HPDE6-E6E7 (cell line): ENCODE measurements around the gene DOLK.

Source experiments
- DNase-seq: peaks from one replicate; pipeline ENCODE4 v3.0.0; 2011; ENCODE audit warnings: missing footprints; ENCODE audit errors: extremely low spot score

DOLK gene

DNA sequence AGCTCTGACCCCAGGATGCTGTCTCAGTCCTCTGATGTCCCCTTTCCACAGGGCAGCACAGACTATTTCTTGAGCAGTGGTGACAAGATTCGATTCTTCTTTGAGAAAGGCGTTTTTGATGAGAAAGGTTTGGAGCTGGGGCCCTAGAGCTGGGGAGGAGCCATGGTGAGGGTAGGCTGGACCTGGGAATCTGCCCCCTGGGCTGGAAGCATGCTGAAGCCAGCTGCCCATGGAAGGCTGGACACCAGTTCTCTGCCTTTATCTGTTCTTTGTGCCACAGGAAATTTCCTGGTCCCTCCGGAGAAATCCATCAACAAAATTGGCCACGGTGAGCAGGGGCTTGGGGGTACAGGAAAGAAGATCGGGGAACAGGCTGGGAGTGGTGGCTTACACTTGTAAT is 13.7 kb downstream of the DOLK start:
- DNase-seq: no peak

DNA sequence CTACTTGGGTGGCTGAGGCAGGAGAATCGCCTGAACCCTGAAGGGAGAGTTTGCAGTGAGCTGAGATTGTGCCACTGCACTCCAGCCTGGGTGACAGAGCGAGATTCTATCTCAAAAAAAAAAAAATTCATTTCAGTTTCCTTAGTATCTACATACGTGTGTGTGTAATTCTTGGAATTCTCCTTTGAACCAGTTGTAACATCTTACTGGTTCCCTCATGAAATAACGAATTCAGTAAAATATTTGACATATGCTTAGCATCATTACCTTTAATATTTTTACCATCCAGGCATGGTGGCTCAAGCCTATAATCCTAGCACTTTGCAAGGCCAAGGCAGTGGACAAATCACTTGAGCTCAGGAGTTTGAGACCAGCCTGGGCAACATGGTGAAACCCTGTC is 17.8 kb downstream of the DOLK start:
- no peak for DNase-seq

DNA sequence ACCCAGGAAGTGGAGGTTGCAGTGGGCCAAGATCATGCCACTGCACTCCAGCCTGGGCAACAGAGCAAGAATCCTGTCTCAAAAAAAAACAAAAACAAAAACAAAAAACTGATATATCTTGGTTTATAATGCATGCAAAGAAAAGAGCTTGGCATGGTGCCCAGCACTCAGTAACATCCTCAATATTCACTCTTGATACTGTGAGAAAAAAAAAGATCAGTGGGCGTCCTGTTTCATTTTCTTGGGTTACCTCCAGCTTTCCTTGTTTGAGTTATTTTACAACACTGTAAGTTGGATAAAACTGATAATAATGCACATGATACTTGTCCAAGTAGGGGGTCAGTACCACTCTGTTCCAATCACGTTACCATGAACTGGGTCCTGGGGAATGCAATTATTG is 18.8 kb downstream of the DOLK start:
- no peak for DNase-seq

DNA sequence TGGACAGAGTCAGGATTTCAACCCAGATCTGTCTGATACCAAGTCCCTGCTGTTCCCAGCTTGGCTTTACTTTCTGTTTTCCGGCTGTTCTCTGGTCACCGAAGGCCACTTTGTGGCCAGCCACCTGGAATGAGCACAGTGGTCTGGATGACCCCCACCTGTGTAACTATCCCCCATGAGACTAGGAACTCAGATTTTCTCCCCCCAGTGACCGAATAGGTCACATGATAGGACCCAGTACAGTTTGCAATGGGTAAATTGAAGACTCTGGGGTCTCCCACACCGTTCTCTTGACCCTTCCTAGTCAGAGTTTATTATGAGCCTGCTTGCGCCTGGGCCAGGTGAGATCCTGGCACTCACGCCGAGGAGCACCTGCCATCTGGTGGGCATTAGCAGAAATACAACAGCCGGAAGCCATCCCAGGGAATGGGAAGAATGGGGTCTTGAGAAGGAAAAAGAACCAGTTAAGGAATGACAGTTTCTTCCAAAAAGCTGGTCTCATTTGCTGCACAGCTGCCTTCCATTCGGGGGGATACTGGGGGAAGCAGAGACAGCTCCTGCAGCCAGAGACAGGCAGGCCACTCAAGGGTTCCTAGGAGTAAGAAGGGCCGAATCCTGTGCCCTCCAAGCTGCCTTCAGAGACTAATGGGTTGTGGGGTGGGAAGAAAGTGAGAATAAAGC is 19.5 kb downstream of the DOLK start:
- DNase-seq: peak; percentile 63

DNA sequence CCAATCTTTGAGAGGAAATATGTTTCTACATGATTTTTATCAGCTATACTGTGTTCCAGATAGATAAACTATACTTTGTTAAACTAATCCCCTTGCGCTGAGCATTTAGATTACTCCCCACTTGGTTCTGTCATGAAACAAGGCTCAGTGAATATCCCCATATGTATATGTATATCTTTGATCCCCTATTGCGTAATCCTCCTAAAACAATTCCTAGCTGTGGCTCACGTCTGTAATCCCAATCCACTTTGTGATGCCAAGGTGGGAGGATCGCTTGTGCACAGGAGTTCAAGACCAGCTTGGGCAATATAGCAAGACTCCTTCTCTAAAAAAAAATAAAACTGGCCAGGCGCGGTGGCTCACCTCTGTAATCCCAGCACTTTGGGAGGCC is 23.9 kb downstream of the DOLK start:
- DNase-seq: no peak

DNA sequence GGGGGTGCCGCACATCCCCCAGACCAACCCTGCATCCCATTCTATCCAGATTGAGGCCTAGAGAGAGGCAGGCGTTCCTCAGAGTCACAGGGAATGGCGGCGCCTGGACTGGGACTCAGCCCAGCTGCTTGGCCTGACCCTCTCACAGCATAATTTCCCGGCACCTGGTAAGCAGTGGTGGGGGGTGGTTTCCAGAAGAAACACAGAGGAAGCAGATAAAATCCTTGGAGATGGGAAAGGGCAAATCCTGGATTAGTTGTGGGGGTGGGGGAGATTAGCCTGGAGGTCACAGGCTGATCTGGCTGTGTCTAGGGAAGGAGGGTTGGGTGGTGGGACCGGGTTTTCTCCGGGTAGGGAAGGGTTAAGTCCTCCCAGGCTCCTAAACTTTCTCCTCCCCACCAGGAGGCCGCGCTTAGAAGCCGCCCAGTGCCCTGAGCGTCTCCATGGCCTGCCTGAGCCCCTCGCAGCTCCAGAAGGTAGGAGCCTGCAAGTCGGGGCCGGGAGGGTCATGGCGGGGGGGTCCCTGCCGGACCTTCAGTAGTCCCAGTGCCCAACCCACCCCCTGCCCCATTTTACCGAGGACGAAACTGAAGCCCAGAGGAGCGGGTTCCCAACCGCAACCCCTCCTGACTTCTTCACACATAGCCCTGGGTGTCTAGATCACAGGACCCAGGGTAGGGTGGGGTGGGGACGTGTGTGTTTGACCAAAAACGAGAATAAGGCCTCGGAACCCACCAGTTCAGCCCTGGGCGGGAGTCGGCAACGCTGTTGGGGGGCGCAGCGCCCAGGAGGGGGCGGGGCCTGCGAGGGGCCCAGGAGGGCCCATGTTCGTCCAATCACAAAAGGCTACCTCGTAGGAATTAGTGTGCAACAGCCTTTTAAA is 25.3 kb downstream of the DOLK start:
- no peak for DNase-seq

DNA sequence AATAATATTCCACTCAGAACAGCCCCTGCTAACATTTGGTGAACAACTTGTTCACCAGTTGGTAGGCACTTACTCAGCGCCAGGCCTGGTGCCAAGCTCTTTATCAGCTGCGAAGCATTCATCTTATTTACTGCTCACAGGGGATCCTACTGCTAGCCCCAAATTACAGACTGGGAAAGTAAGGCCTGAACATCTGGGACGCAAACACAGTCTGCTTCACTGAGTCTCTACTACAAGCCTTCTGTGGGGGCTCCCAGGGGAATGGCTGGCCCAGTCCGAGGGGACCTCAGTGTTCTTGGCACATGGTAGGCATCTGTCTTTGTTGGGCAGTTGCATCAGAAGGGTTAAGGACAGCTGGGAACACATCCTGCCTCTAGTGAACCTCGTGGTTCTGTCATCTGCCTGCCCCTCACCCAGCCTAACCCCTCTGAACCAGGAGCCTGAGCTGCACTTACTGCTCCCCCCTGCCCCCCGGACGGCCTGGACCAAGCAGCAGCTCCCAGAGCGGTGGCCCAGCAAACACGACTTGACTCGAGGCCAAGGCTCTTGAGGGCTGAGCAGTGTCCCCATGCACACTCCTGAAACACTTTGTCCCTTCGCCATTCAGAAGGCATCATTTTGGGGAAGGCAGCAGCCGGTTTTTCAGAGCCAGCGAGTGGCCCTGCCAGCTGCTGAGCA is 26.9 kb downstream of the DOLK start, which contains the start of gene PHYHD1:
Gene PHYHD1, plus strand, starts transcription at position 602 of the 678 bp plus-strand sequence. CDS start 1,342 bp downstream, outside the sequence.
- no peak for DNase-seq

DNA sequence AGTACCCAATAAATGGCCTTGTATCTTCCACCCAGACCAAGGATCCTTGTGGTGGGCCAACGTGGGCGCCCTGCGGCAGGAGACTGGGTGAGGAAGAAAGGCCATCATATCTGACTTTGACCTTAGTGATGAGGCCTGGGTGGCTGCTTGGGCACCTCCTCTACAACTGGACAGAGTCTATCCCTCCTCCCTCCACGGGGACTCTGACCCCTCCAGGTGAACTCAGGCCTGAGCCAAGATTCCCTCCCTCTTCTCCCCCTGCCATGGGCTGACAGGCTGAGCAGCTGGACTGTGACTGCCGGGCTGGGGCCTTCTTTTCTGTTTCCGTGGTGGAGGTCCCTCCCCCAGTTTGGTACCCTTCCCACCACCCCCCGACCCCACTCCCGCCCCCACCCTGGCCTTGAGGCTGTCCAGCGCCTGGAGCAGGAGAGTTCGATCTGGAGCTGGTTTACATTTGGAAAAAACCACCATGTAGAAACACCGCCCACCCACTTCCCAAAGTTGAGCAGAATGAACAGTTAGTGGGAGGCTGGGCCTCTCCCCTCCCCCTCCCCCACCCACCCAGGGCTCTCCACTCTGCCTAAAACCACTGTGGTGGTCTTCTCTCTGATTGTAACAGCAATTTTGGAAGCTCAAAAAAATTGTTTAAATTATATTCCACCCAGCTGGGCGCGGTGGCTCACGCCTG is 27.9 kb downstream of the DOLK start:
- DNase-seq: no peak

DNA sequence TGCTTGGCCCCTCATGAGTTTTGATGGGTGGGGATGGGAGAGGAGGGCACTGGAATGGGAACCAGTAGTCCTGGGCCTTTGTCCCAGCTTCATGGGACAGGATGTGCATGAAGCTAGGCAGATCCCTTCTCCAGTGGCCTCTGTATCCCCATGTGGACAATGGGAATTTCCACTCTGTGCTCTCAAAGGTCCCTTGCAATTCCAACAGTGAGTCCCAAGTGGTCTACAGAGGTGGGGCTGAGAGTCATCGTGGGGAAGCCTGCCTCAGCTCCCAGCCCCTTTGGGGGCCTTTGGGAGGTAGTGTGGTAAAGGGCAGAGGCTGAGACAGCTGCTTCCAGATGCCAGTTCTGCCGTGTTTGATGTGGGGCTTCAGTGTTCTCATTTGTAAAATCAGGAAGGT is 28.5 kb downstream of the DOLK start:
- DNase-seq: no peak

DNA sequence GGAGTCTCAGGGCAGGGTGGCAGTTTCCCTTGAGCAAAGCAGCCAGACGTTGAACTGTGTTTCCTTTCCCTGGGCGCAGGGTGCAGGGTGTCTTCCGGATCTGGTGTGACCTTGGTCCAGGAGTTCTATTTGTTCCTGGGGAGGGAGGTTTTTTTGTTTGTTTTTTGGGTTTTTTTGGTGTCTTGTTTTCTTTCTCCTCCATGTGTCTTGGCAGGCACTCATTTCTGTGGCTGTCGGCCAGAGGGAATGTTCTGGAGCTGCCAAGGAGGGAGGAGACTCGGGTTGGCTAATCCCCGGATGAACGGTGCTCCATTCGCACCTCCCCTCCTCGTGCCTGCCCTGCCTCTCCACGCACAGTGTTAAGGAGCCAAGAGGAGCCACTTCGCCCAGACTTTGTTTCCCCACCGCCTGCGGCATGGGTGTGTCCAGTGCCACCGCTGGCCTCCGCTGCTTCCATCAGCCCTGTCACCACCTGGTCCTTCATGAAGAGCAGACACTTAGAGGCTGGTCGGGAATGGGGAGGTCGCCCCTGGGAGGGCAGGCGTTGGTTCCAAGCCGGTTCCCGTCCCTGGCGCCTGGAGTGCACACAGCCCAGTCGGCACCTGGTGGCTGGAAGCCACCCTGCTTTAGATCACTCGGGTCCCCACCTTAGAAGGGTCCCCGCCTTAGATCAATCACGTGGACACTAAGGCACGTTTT is 30.1 kb downstream of the DOLK start:
- no peak for DNase-seq

DNA sequence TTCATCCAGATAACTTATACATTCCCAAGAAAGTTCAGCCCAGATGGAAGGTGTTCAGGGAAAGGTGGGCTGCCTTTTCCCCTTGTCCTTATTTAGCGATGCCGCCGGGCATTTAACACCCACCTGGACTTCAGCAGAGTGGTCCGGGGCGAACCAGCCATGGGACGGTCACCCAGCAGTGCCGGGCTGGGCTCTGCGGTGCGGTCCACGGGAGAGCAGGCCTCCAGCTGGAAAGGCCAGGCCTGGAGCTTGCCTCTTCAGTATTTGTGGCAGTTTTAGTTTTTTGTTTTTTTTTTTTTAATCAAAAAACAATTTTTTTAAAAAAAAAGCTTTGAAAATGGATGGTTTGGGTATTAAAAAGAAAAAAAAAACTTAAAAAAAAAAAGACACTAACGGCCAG is 30.7 kb downstream of the DOLK start:
- DNase-seq: no peak

DNA sequence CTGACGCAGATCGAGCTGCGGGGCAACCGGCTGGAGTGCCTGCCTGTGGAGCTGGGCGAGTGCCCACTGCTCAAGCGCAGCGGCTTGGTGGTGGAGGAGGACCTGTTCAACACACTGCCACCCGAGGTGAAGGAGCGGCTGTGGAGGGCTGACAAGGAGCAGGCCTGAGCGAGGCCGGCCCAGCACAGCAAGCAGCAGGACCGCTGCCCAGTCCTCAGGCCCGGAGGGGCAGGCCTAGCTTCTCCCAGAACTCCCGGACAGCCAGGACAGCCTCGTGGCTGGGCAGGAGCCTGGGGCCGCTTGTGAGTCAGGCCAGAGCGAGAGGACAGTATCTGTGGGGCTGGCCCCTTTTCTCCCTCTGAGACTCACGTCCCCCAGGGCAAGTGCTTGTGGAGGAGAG is 31.2 kb downstream of the DOLK start:
- DNase-seq: no peak

DNA sequence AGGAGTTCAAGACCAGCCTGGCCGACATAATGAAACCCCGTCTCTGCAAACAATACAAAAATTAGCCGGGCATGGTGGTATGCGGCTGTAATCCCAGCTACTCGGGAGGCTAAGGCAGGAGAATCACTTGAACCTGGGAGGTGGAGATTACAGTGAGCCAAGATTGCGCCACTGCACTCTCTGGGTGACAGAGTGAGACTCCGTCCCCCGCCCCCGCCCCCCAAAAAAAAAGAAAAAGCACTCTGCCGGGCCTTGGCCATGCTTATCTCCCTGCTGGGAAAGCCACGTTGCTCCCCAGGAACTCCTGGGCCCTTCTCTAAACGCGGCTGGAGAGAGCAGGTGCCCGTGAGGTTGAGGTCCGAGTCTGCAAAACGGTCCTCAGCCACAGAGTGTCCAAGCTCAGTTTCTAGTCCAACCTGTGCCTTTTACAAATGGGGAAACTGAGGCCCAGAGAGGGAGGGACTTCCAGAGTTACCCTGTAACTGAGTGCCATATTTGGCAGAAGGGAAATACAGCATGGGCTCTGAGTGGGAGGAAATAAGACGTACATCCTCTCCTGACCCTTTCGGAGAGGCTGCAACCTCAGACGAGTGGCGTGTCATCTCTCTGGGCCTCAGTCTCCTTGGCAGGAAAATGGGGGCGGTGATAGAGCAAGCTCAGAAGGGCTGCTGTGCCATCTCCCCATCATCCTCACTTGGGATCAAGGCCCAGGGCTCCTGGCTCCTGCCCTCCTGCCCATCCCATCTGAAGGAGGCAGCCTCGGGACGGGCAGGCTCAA is 33.2 kb downstream of the DOLK start:
- DNase-seq: no peak

DNA sequence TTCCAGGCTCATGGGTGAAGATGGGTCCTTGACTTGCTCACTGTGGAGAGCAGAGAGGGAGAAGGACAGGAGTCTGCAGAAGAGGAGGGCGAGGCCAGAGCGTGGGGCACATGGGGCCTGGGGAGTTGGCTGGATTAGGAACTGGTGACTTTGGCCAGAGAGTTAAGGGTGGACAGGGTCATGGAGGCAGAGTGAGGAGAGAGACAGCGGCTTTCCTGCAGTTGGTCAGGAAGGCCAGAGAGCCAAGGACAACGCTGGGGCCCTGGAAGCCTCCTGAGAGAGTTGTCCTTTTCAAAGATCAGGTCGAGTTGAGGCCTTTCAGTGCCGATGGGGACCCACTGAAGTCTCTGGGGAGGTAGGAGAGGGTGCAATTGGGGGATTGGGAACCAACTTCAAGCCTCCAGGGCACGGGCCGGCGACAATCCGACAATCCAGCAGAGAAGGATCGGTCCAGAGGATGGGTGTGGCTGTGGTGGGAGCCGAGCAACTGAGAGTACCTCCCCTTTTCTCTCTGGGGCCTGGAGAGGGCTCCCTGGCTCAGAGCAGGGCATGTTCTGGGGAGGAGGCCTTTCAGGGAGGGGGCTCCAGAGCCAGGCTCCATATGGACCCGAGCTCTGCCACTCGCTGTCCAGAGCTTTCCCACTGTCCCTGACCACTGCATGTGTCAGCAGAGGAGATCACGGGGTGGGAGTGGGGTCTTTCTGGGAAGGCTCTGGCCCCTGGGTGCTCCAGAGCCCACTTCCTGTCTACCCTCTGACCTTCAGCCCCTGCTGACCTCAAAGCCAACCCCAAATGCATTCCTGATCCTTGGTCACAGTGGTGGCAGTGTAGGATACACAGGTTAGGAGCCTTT is 34.1 kb downstream of the DOLK start:
- DNase-seq: no peak

DNA sequence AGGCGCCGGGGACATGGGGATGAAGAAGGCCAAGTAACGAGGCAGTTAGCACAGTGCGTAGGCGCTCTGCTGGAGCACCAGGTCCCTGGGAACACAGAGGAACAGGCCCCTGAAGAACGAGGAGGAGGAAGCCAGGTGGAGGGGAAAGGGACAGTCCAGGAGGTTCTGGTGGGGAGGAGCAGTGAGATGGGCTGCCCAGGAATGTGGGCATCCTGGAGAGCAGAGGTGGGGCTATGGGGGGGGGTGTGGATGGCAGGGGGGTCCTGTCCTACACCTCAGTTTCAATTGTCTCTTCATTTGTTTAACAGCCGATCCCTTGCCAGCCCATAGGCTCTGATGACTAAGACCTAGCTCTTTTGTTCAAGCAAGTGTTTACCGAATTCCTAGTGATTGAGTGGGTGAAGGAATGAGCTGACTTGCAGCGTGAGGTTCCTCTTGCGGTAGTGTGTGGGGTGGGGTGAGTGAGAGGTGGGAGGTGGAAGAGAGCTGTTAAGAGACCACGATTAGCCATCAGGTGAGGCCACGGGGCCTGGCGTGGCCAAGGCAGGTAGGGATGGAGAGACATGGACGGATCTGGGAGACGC is 35.0 kb downstream of the DOLK start:
- peak; percentile 94 for DNase-seq

DNA sequence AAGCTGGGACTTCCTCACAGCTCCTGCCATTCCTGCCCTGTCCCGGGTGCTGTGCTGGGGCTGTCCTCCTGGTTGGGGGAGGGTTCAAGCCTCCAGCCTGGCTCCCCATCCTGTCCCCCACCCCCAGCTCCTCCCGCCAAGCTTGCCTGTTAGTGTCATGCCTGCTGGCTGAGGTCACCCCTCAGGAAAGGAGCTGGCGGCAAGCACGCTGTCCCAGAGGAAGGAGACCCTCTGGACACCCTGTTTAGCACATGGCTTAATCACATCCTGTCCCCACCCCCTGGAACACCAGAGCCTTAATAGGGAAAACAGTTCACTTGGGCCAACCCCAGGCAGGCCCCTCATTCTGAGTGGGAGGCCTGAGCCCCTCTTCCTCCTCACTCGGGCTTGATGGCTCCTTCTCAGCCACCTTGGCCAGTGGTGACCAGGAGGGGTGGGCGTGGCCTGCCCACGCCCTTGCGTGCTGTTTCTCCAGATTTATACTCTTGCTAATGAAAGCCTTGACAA is 35.8 kb downstream of the DOLK start:
- no peak for DNase-seq

DNA sequence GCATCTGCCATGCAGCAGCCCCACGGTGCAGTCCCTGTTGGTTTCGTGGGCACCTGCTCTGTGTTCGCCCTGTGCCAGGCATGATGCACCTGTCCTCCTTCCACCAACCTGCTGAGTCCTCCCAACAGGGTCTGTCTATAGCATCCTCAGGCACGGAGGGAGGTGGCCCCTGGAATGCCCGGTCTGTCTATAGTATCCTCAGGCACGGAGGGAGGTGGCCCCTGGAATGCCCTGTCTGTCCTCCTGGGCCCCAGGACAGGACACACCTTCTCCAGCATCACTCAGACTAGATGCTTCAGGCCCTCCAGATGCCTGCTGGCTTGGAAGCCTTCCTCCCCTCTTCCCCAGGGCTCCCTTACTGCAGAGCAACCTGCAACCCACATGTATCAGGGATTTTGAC is 36.5 kb downstream of the DOLK start:
- no peak for DNase-seq

DNA sequence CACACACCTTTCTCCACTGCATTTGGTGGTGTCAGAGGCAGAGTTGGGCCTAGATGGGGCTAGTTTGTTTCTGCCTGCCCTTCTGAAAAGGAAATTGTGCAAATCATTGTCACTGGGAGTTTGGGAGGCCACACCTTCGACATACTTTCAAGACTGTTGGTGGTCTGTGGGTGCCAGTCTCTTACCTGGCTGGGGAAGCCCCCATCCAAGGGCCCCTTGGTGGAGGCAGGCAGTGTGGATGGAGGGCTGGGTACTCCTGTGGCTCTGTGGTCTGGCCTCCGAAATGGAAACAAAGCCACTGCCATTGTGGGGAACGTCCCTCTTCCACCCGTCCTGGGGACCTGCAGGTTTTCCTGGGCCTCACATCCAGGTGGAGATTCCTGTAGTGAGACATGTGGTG is 37.5 kb downstream of the DOLK start:
- DNase-seq: no peak

DNA sequence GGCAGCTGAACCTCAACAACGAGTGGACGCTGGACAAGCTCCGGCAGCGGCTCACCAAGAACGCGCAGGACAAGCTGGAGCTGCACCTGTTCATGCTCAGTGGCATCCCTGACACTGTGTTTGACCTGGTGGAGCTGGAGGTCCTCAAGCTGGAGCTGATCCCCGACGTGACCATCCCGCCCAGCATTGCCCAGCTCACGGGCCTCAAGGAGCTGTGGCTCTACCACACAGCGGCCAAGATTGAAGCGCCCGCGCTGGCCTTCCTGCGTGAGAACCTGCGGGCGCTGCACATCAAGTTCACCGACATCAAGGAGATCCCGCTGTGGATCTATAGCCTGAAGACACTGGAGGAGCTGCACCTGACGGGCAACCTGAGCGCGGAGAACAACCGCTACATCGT is 39.0 kb downstream of the DOLK start:
- no peak for DNase-seq
